ENCODE results near the gene UXT. TPM values are rescaled to one million over a fixed set of nuclear protein-coding genes. Genes with fewer than 3 reads are reported as not detected.

UXT gene
- total RNA-seq, 1 experiment from 2014 or later = 129 TPM

GRCh38 chrX:47650164-47651042 lies 8.6 kb downstream of the UXT start, which contains the start of gene ELK1:
Gene ELK1, minus strand, starts transcription at chrX:47650563. Its CDS starts 9,122 bp downstream, at chrX:47641441.
- in situ Hi-C loops (cut with HindIII; ENCODE audit: low pct_unique_long_range_greater_than_20kb, low sequenced_read_pairs) (no loop called here), intact Hi-C loops (cut with micrococcal nuclease; ENCODE audit: unreplicated experiment) (no loop called here)
- Histone ChIP-seq H3K4me1 (ENCODE audit: control insufficient read depth, insufficient read depth, low read length) (0 out of 2 replicates have a peak, but pooled peaks cover 5% of the 10 kb centered on the region), H3K27ac (ENCODE audit: low read length) (peak within 1 kb of the TSS; percentile 85), H3K36me3 (ENCODE audit: control insufficient read depth, insufficient read depth, low read length) (no peaks in the 10 kb centered on the region; the same call in 1 of the 2 replicates), H3K27me3 (ENCODE audit: control insufficient read depth, insufficient read depth, low read length) (no peaks in the 10 kb centered on the region), H3K4me3 (ENCODE audit: low read depth in 2 of 2, low read length in 2 of 2) (peak within 1 kb of the TSS; percentile 72 to 74), H3K9me3 (ENCODE audit: control insufficient read depth, insufficient read depth, low read depth, low read length) (no peaks in the 10 kb centered on the region)
- BruUV-seq (replicated peaks) = no TSS peak
- no peak for TF ChIP-seq TCF7L2 (IDR thresholded peaks at IDR 0.05; ENCODE audit: low read depth, low read length)
- TF ChIP-seq, protein P1, sequence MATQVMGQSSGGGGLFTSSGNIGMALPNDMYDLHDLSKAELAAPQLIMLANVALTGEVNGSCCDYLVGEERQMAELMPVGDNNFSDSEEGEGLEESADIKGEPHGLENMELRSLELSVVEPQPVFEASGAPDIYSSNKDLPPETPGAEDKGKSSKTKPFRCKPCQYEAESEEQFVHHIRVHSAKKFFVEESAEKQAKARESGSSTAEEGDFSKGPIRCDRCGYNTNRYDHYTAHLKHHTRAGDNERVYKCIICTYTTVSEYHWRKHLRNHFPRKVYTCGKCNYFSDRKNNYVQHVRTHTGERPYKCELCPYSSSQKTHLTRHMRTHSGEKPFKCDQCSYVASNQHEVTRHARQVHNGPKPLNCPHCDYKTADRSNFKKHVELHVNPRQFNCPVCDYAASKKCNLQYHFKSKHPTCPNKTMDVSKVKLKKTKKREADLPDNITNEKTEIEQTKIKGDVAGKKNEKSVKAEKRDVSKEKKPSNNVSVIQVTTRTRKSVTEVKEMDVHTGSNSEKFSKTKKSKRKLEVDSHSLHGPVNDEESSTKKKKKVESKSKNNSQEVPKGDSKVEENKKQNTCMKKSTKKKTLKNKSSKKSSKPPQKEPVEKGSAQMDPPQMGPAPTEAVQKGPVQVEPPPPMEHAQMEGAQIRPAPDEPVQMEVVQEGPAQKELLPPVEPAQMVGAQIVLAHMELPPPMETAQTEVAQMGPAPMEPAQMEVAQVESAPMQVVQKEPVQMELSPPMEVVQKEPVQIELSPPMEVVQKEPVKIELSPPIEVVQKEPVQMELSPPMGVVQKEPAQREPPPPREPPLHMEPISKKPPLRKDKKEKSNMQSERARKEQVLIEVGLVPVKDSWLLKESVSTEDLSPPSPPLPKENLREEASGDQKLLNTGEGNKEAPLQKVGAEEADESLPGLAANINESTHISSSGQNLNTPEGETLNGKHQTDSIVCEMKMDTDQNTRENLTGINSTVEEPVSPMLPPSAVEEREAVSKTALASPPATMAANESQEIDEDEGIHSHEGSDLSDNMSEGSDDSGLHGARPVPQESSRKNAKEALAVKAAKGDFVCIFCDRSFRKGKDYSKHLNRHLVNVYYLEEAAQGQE (IDR thresholded peaks at IDR 0.05; ENCODE audit: insufficient read depth in 1 of 2, low read depth in 2 of 2, low read length in 1 of 2) = no peak
- TF ChIP-seq POLR2AphosphoS5 (IDR thresholded peaks at IDR 0.05; ENCODE audit: low read depth, low read length) = peak; percentile 68
- TF ChIP-seq, protein P2, sequence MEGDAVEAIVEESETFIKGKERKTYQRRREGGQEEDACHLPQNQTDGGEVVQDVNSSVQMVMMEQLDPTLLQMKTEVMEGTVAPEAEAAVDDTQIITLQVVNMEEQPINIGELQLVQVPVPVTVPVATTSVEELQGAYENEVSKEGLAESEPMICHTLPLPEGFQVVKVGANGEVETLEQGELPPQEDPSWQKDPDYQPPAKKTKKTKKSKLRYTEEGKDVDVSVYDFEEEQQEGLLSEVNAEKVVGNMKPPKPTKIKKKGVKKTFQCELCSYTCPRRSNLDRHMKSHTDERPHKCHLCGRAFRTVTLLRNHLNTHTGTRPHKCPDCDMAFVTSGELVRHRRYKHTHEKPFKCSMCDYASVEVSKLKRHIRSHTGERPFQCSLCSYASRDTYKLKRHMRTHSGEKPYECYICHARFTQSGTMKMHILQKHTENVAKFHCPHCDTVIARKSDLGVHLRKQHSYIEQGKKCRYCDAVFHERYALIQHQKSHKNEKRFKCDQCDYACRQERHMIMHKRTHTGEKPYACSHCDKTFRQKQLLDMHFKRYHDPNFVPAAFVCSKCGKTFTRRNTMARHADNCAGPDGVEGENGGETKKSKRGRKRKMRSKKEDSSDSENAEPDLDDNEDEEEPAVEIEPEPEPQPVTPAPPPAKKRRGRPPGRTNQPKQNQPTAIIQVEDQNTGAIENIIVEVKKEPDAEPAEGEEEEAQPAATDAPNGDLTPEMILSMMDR (IDR thresholded peaks at IDR 0.05) = no peak
- TF ChIP-seq SIN3A (IDR thresholded peaks at IDR 0.05; ENCODE audit: borderline replicate concordance, insufficient read depth, low read depth, low read length) = 0 out of 2 replicates have a peak, but pooled peaks have one; percentile 41
- CTCF ChIA-PET = no interaction called here
- peak; percentile 84 for DNase-seq (ENCODE audit: low read depth, low spot score)
- ATAC-seq = peak; percentile 97
- POLR2A ChIA-PET = interaction anchor here (0.6 kb wide), 1 partner anchor 426 kb away, joined by 5 read pairs; no protein-coding TSS in a partner anchor

DNA sequence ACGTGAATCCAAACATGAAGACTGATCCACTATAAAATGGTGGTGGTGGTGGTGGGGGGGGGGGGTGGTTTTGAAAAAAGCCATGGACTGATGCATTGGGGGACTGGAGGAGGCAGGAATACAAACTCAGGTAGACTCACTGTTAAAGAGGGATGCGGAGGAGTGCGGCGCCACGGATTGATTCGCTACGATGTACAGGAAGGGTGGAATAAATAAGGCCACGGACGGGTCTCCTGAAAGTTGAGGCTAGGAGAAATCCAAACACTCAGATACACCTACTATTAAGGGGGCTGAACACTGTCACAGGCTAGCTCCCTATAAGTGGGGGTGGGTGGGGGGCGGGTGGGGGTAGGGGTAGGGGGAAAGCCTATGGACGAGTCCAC lies 9.2 kb downstream of the UXT start:
- H3K4me1 ChIP-seq (ENCODE audit: control insufficient read depth, insufficient read depth, low read length) = 0 out of 2 replicates have a peak, but pooled peaks cover 5% of the 10 kb centered on the region
- H3K9me3 ChIP-seq (ENCODE audit: control insufficient read depth, insufficient read depth, low read depth, low read length) = no peaks in the 10 kb centered on the region
- DNase-seq (ENCODE audit: low read depth, low spot score) = no peak
- peak overlapping the region; percentile 72 to 74 for H3K4me3 ChIP-seq (ENCODE audit: low read depth in 2 of 2, low read length in 2 of 2)
- ChIA-PET POLR2A (interaction anchor here (0.6 kb wide), 1 partner anchor 425 kb away, joined by 5 read pairs; no protein-coding TSS in a partner anchor), CTCF (no interaction called here)
- TF ChIP-seq, protein P2 (IDR thresholded peaks at IDR 0.05) = no peak
- TF ChIP-seq TCF7L2 (IDR thresholded peaks at IDR 0.05; ENCODE audit: low read depth, low read length) (no peak), POLR2AphosphoS5 (IDR thresholded peaks at IDR 0.05; ENCODE audit: low read depth, low read length) (no peak), SIN3A (IDR thresholded peaks at IDR 0.05; ENCODE audit: borderline replicate concordance, insufficient read depth, low read depth, low read length) (no peak)
- TF ChIP-seq, protein P1 (IDR thresholded peaks at IDR 0.05; ENCODE audit: insufficient read depth in 1 of 2, low read depth in 2 of 2, low read length in 1 of 2) = no peak
- H3K27me3 ChIP-seq (ENCODE audit: control insufficient read depth, insufficient read depth, low read length) = no peaks in the 10 kb centered on the region
- ATAC-seq = no peak
- no peaks in the 10 kb centered on the region; the same call in 1 of the 2 replicates for H3K36me3 ChIP-seq (ENCODE audit: control insufficient read depth, insufficient read depth, low read length)
- peak overlapping the region; percentile 76 for H3K27ac ChIP-seq (ENCODE audit: low read length)
- BruUV-seq (replicated peaks) = no TSS peak
- intact Hi-C loops (cut with micrococcal nuclease; ENCODE audit: unreplicated experiment) = no loop called here
- in situ Hi-C loops (cut with HindIII; ENCODE audit: low pct_unique_long_range_greater_than_20kb, low sequenced_read_pairs) = no loop called here

Data from Panc1 (cell line).